DMS53 treated with DMSO at 0.1 percent for 48 hours (cell line): ENCODE measurements around the gene CENPP.

ENCODE experiments used
- DNase-seq: peaks from one replicate; lab custom pipeline; 2025; ENCODE audit not compliant: unreplicated experiment; lab: John Stamatoyannopoulos, UW

CENPP gene

GRCh38 chr9:92312887-92313623 lies 12.7 kb upstream of the CENPP start:
- no peak for DNase-seq

GRCh38 chr9:92313624-92314012 lies 12.1 kb upstream of the CENPP start:
- no peak for DNase-seq

- DNase-seq: no peak
Measured at GRCh38 chr9:92315456-92315855, 10.3 kb upstream of the CENPP start.

GRCh38 chr9:92324431-92324830 lies 1.3 kb upstream of the CENPP start:
- DNase-seq: no peak

- DNase-seq: no peak
Measured at GRCh38 chr9:92324889-92325268, 874 bp upstream of the CENPP start.

- DNase-seq: no peak
Measured at GRCh38 chr9:92325991-92326500, 293 bp downstream of the CENPP start.

GRCh38 chr9:92327283-92327850 lies 1.6 kb downstream of the CENPP start:
- DNase-seq: no peak

- DNase-seq: no peak
Measured at GRCh38 chr9:92328225-92328624, 2.5 kb downstream of the CENPP start.

- DNase-seq: no peak
Measured at GRCh38 chr9:92332577-92333281, 7.0 kb downstream of the CENPP start.

- DNase-seq: no peak
Measured at GRCh38 chr9:92333282-92333634, 7.5 kb downstream of the CENPP start.

GRCh38 chr9:92341578-92341977 lies 15.8 kb downstream of the CENPP start:
- DNase-seq: no peak

- DNase-seq: no peak
Measured at GRCh38 chr9:92342825-92343488, 17.2 kb downstream of the CENPP start.

GRCh38 chr9:92345582-92345981 lies 19.8 kb downstream of the CENPP start:
- DNase-seq: no peak

GRCh38 chr9:92349771-92350739 lies 24.3 kb downstream of the CENPP start:
- no peak for DNase-seq

GRCh38 chr9:92350740-92351133 lies 25.0 kb downstream of the CENPP start:
- no peak for DNase-seq

GRCh38 chr9:92353051-92353450 lies 27.3 kb downstream of the CENPP start:
- DNase-seq: no peak

- DNase-seq: no peak
Measured at GRCh38 chr9:92359394-92359995, 33.7 kb downstream of the CENPP start.

GRCh38 chr9:92360083-92360482 lies 34.3 kb downstream of the CENPP start:
- DNase-seq: no peak

- no peak for DNase-seq
Measured at GRCh38 chr9:92369075-92369474, 43.3 kb downstream of the CENPP start.

- no peak for DNase-seq
Measured at GRCh38 chr9:92373167-92373566, 47.4 kb downstream of the CENPP start.
